ENCODE data around the gene NIPBL.
"Not testable (repeated sequence)": the region's sequence is repeated elsewhere in the genome, so short reads cannot be mapped to it uniquely, and the experiment has no call there.

NIPBL gene

GRCh38 chr5:36878392-36879082, 2.0 kb downstream of the NIPBL start:
- DNase-seq = peak; percentile 5

DNA sequence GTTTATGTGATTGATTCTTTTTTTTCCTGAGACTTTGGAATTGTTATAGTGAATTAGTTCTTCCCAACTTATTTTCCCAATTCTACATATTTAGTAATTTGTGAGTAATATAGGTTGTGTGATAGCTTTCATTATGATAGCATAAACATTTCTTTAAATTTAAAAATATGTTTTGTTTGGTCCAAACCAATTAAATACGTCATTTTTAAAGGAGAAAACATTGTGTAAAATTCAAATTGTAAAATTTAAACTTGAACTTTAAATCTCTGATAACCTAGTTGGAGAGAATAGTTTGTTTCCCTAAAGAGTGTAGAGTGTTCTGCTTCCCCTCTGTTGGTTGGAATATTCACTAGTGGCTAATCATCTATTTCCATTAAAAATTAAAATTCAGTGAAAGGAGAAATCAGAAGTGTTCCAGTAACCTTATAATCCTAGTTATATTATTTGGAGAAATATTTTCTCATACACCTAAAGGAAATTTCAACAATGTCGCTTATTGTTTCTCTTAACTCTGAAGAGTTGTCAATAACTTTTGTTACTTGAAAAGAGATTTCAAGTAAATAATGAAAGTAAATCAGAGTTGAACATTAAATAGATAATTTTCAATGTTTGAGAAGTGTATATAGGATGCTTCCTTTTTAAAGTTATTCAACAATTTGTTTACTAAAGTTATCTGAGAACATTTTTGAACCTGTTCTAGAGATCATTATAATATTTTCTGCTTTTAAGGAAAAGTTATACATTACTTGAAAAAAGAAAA, 2.9 kb downstream of the NIPBL start:
- DNase-seq = no peak

DNA sequence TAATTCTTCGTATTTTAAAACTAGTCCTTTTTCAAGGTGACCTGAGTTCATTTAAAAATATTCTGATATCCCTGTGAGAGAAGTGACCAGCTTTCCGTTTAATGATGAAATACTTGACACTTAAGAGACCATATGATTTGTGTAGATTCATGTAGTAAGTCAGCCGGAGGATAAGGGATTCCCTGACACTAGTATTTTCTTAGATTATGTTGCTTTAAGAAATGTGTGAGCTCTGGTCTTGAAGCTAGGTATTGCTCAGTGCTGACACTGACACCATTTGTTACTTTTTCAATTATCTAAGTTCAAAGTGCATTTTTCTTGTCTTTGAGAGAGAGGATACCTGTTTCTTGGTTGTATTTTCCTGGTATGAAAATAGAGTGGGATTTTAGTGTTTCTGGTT, 4.2 kb downstream of the NIPBL start:
- DNase-seq = no peak

- no peak for DNase-seq
Measured at GRCh38 chr5:36881304-36881703, 4.7 kb downstream of the NIPBL start.

- DNase-seq = no peak
Measured at GRCh38 chr5:36881807-36882206, 5.2 kb downstream of the NIPBL start.

- DNase-seq = no peak
Measured at GRCh38 chr5:36882250-36882649, 5.7 kb downstream of the NIPBL start.

DNA sequence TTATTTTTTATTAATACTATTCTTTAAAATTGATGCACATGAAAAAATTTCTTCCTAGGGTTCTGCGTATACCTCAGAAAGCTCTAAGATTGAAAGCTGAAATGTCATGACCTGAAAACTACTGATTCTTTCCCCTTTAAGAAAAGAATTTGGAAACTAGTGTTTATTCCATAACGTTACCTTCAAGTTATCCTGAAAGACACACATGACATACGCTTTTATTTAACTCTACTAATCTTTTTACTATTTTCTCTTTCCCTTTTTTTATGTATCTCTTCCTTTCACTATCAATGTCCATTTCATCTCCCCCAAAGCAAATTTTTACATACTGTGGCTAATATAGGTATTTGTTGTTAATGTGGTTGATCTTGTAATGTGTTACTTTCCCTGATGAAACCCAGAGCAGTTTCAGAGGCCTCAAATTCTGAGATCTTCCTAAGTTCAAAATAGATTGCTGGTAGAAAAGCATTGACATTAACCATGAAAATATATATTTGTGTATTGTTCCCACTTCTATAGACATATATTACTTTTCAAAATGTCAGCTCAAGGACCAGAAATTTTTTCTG, 7.4 kb downstream of the NIPBL start:
- DNase-seq = no peak

- DNase-seq = no peak
Measured at GRCh38 chr5:36885149-36885548, 8.6 kb downstream of the NIPBL start.

GRCh38 chr5:36885566-36886485, 9.3 kb downstream of the NIPBL start:
- no peak for DNase-seq

DNA sequence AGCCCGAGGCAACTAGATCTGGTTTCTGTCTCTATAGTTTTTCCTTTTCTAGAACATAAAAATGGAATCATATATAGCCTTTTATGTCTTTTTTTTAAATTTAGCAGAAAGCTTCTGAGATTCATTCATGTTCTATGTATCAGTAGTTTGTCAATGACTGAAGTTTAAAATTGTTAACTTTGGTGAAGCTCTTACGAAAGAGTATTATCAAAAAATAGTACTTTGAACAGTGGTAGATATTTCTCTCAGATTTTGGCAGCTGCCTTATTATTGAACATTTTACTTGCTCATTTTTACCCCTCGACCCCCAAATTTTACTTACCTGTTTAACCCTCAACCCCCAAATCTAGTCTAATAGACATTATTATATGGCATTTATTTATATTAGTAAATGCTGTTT, 10.2 kb downstream of the NIPBL start:
- DNase-seq = no peak

DNA sequence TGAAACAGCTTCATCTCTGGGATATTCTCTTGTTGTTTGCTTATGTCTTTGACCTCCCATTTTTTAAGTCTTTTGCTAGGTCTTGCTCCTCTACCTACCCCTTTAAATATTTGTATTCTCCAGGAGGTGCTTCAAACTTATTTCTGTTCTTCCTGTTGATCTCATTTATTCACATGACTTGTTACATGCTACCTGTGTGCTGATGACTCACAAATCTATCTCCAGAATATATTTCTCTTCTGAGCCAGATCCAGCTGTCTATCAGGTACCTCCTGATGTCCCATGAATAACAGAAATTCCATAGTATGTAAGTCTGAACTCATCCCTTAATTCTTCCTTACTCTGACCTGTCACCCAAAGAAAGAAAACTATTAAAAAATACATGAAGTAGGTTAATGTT, 11.0 kb downstream of the NIPBL start:
- DNase-seq = no peak

- no peak for DNase-seq
Measured at GRCh38 chr5:36888303-36888702, 11.7 kb downstream of the NIPBL start.

GRCh38 chr5:36889264-36889663, 12.7 kb downstream of the NIPBL start:
- DNase-seq = no peak

DNA sequence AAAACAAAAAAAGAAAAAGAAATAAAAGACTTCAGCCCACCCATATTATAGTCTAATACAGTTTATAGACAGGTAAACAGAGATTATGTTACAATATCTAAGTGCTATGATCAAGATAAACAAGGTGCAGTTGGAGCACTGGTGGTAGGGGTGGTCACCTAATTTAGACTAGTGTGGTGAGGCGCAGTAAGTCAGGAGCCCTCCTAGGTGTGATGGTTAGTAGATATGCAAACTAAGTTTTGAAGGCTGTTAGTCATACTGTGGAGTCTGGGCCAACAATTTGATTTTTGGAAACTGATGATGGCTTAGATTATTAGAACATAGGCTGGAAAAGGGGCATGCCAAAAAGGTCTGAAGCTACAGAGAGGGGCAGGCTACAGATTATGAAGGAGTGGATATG, 14.7 kb downstream of the NIPBL start:
- DNase-seq = no peak

DNA sequence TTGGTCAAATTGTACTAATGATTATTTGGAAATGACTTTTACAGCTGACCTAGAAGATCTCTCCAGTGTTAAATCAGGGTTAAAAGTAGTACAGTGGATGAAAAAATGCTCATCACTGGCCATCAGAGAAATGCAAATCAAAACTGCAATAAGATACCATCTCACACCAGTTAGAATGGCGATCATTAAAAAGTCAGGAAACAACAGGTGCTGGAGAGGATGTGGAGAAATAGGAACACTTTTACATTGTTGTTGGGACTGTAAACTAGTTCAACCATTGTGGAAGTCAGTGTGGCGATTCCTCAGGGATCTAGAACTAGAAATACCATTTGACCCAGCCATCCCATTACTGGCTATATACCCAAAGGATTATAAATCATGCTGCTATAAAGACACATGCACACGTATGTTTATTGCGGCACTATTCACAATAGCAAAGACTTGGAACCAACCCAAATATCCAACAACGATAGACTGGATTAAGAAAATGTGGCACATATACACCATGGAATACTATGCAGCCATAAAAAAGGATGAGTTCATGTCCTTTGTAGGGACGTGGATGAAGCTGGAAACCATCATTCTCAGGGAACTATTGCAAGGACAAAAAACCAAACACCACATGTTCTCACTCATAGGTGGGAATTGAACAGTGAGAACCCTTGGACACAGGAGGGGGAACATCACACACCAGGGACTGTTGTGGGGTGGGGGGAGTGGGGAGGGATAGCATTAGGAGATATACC, 15.7 kb downstream of the NIPBL start:
- not testable (repeated sequence) for DNase-seq

DNA sequence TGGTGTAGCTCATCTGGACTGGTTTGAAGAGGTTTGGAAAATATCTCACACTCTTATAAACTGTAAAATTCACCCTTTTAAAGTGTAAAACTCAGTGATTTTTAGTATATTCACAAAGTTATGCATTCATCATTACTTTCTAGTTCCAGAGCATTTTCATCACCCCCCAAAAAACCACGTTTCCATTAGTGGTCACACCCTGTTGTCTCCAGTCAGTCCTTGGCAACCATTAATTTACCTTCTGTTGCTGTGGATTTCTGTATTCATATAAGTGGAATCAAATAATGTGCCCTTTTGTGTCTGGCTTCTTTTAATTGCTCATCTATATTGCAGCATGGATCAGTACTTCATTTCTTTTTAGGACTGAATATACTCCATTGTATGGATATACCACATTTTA, 18.4 kb downstream of the NIPBL start:
- DNase-seq = no peak

GRCh38 chr5:36896476-36896875, 19.9 kb downstream of the NIPBL start:
- no peak for DNase-seq

GRCh38 chr5:36897616-36898015, 21.0 kb downstream of the NIPBL start:
- no peak for DNase-seq

- no peak for DNase-seq
Measured at GRCh38 chr5:36899860-36900259, 23.3 kb downstream of the NIPBL start.

- no peak for DNase-seq
Measured at GRCh38 chr5:36900283-36900682, 23.7 kb downstream of the NIPBL start.

DNA sequence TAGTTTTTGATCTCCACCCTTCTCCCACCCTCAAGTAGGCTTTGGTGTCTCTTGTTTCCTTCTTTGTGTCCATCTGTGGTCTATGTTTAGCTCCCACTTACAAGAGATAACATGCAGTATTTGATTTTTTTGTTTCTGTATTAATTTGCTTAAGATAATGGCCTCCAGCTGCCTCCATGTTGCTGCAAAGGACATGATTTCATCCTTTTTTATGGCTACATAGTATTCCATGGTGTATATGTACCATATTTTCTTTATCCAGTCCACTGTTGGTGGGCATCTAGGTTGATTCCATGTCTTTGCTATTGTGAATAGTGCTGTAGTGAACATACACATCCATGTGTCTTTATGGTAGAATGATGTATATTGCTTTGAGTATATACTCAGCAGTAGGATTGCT, 24.5 kb downstream of the NIPBL start:
- not testable (repeated sequence) for DNase-seq

DNA sequence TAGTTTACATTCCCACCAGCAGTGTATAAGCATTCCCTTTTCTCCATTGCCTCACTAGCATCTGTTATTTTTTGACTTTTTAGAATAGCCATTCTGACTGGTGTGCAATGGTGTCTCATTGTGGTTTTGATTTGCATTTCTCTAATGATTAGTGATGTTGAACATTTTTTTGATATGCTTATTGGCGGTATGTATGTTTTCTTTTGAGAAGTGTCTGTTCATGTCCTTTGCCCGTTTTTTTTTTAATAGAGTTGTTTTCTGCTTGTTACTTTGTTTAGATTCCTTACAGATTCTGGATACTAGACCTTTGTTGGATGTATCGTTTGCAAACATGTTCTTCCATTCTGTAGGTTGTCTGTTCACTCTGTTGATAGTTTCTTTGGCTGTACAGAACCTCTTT, 25.3 kb downstream of the NIPBL start:
- no peak for DNase-seq

- no peak for DNase-seq
Measured at GRCh38 chr5:36902353-36902752, 25.8 kb downstream of the NIPBL start.
